OCI-LY3 (cell line): ENCODE results near the gene TCL1B.

Experiments
- H2AFZ ChIP-seq: fragments of 200-600, 300-600 bp; shearing (Covaris generic); 2 replicates; pipeline ENCODE4 v1.6.0; 2014; ENCODE audit warnings: antibody characterized with exemption, low read depth, low read length
- H3K27ac ChIP-seq: fragments of 200-600, 300-600 bp; sonication (generic); 2 replicates; pipeline ENCODE4 v1.5.1; 2014; ENCODE audit warnings: mild to moderate bottlenecking, low read length, moderate library complexity, mixed read lengths
- H3K27me3 ChIP-seq: fragments of 200-600, 300-600 bp; sonication (generic); 2 replicates; pipeline ENCODE4 v1.6.1; 2014; ENCODE audit warnings: low read depth, low read length, mixed read lengths
- H3K36me3 ChIP-seq: fragments of 200-600, 300-600 bp; sonication (generic); replicated peaks from 2 replicates; pipeline ENCODE3; 2014; ENCODE audit warnings: low read depth, low read length, mixed read lengths
- H3K4me1 ChIP-seq: fragments of 300-600, 200-600 bp; sonication (generic); 2 replicates; pipeline ENCODE4 v1.6.1; 2014; ENCODE audit warnings: low read length, mixed read lengths
- H3K4me2 ChIP-seq: fragments of 200-600, 300-600 bp; sonication (generic); 2 replicates; pipeline ENCODE4 v1.6.1; 2014; ENCODE audit warnings: low read length, mixed read lengths
- H3K4me3 ChIP-seq: fragments of 300-600, 200-600 bp; sonication (generic); 2 replicates; pipeline ENCODE4 v1.5.1; 2014; ENCODE audit warnings: antibody characterized with exemption, mild to moderate bottlenecking, low read length, moderate library complexity
- H3K79me2 ChIP-seq: fragments of 300-600, 200-600 bp; shearing (Covaris generic); 2 replicates; pipeline ENCODE4 v1.6.1; 2014; ENCODE audit warnings: mild to moderate bottlenecking, low read length, mixed read lengths
- H3K9ac ChIP-seq: fragments of 300-600, 200-600 bp; shearing (Covaris generic); 2 replicates; pipeline ENCODE4 v1.6.0; 2014; ENCODE audit warnings: mild to moderate bottlenecking, low read length, moderate library complexity
- H3K9me3 ChIP-seq: fragments of 200-600, 300-600 bp; shearing (Covaris generic); 2 replicates; pipeline ENCODE4 v1.6.1; 2014; ENCODE audit warnings: low read length, mixed read lengths; ENCODE audit not compliant: insufficient read depth
- H4K20me1 ChIP-seq: fragments of 200-600, 300-600 bp; sonication (generic); 2 replicates; pipeline ENCODE4 v1.6.1; 2016; ENCODE audit warnings: low read length, mixed read lengths; ENCODE audit not compliant: insufficient read depth
- CTCF ChIP-seq: fragments of 200-600, 300-600 bp; sonication (generic); IDR thresholded peaks from 2 replicates; pipeline ENCODE4 v1.5.1; 2014; ENCODE audit warnings: antibody characterized with exemption, low read length, low read depth
- EZH2phosphoT487 ChIP-seq: fragments of 200-600 bp; shearing (Covaris generic); IDR thresholded peaks from 2 replicates; pipeline ENCODE4 v1.6.1; 2018; ENCODE audit warnings: antibody characterized with exemption, mixed run types, low read depth

TCL1B gene

GRCh38 chr14:95707327-95707726 lies 21.1 kb downstream of the TCL1B start:
- Histone ChIP-seq H2AFZ (no peak overlapping the region), H3K27me3 (no peaks in the 10 kb centered on the region), H3K27ac (peak overlapping the region; percentile 83), H3K4me2 (peak overlapping the region; percentile 48), H3K9ac (peak overlapping the region; percentile 26; the same call in 1 of the 2 replicates), H3K4me3 (peak overlapping the region; percentile 0; the same call in 1 of the 2 replicates), H3K36me3 (peaks cover 21% of the 10 kb centered on the region), H3K9me3 (no peaks in the 10 kb centered on the region), H3K79me2 (peaks cover 10% of the 10 kb centered on the region), H4K20me1 (no peaks in the 10 kb centered on the region), H3K4me1 (peaks cover 72% of the 10 kb centered on the region)
- TF ChIP-seq CTCF (no peak), EZH2phosphoT487 (no peak)

- Histone ChIP-seq H3K79me2 (peaks cover 24% of the 10 kb centered on the region), H3K4me2 (no peak overlapping the region), H3K4me3 (no peak overlapping the region), H2AFZ (no peak overlapping the region), H3K36me3 (peaks cover 21% of the 10 kb centered on the region), H3K4me1 (peaks cover 58% of the 10 kb centered on the region), H3K27me3 (no peaks in the 10 kb centered on the region), H3K9ac (no peak overlapping the region; the same call in 1 of the 2 replicates), H4K20me1 (no peaks in the 10 kb centered on the region), H3K27ac (peak overlapping the region; percentile 72), H3K9me3 (no peaks in the 10 kb centered on the region)
- no peak for TF ChIP-seq EZH2phosphoT487
- TF ChIP-seq CTCF: no peak
Measured at GRCh38 chr14:95710106-95710505, 23.9 kb downstream of the TCL1B start.

GRCh38 chr14:95711476-95712176 lies 25.4 kb downstream of the TCL1B start:
- Histone ChIP-seq H3K79me2 (peaks cover 24% of the 10 kb centered on the region), H3K9me3 (no peaks in the 10 kb centered on the region), H3K4me3 (peak overlapping the region; percentile 79), H3K36me3 (peaks cover 19% of the 10 kb centered on the region), H3K4me1 (peaks cover 51% of the 10 kb centered on the region), H2AFZ (peak overlapping the region; percentile 31; the same call in 1 of the 2 replicates), H3K4me2 (peak overlapping the region; percentile 67), H3K9ac (peak overlapping the region; percentile 73), H3K27ac (peak overlapping the region; percentile 72), H4K20me1 (no peaks in the 10 kb centered on the region), H3K27me3 (no peaks in the 10 kb centered on the region)
- TF ChIP-seq CTCF: no peak
- TF ChIP-seq EZH2phosphoT487: no peak

- peak overlapping the region; percentile 79 for H3K4me3 ChIP-seq
Measured at GRCh38 chr14:95712398-95712797, 26.2 kb downstream of the TCL1B start.

More at GRCh38 chr14:95712398-95712797, 26.2 kb downstream of the TCL1B start:
- Histone ChIP-seq H3K79me2 (peaks cover 24% of the 10 kb centered on the region), H3K9me3 (no peaks in the 10 kb centered on the region), H3K27ac (peak overlapping the region; percentile 72), H3K36me3 (peaks cover 19% of the 10 kb centered on the region), H2AFZ (peak overlapping the region; percentile 31; the same call in 1 of the 2 replicates), H3K4me1 (peaks cover 43% of the 10 kb centered on the region), H3K27me3 (no peaks in the 10 kb centered on the region), H4K20me1 (no peaks in the 10 kb centered on the region), H3K9ac (peak overlapping the region; percentile 73), H3K4me2 (peak overlapping the region; percentile 67)
- TF ChIP-seq CTCF: no peak
- TF ChIP-seq EZH2phosphoT487: no peak
